CD4-positive, alpha-beta T cell treated with Interferon gamma for 1 hour (primary cell): Measurements from ENCODE around the gene IPO13.
A peak's percentile ranks its signal among the peaks of the same experiment; 100 is the strongest.

ENCODE experiments used
- DNase-seq: peaks from one replicate; pipeline ENCODE4 v3.0.0-alpha.2; 2020

Gene IPO13

GRCh38 chr1:43975249-43975961 is 28.7 kb downstream of the IPO13 start:
- peak; percentile 59 for DNase-seq

- DNase-seq: no peak
Measured at GRCh38 chr1:43976045-43976444, 29.3 kb downstream of the IPO13 start.

GRCh38 chr1:43976890-43977289 is 30.1 kb downstream of the IPO13 start:
- DNase-seq: no peak

- no peak for DNase-seq
Measured at GRCh38 chr1:43977376-43978263, 30.9 kb downstream of the IPO13 start.

GRCh38 chr1:43978264-43978550 is 31.5 kb downstream of the IPO13 start:
- DNase-seq: no peak

GRCh38 chr1:43978551-43979260 is 32.0 kb downstream of the IPO13 start, which contains the start of gene B4GALT2:
Gene B4GALT2 (plus strand): TSS chr1:43979210. CDS start chr1:43981161, 1,951 bp downstream.
- DNase-seq: peak; percentile 22

- no peak for DNase-seq
Measured at GRCh38 chr1:43979261-43979527, 32.4 kb downstream of the IPO13 start.

GRCh38 chr1:43979528-43980254 is 32.9 kb downstream of the IPO13 start:
- DNase-seq: no peak

GRCh38 chr1:43980255-43981134 is 33.7 kb downstream of the IPO13 start:
- DNase-seq: no peak

- no peak for DNase-seq
Measured at GRCh38 chr1:43981135-43981491, 34.4 kb downstream of the IPO13 start.

- no peak for DNase-seq
Measured at GRCh38 chr1:43981636-43982035, 34.9 kb downstream of the IPO13 start.

GRCh38 chr1:43982241-43982640 is 35.5 kb downstream of the IPO13 start:
- no peak for DNase-seq

- DNase-seq: peak; percentile 25
Measured at GRCh38 chr1:43982808-43983207, 36.1 kb downstream of the IPO13 start.

GRCh38 chr1:43983253-43983899 is 36.6 kb downstream of the IPO13 start:
- no peak for DNase-seq

- no peak for DNase-seq
Measured at GRCh38 chr1:43984855-43985254, 38.1 kb downstream of the IPO13 start.

GRCh38 chr1:43985984-43986595 is 39.3 kb downstream of the IPO13 start:
- no peak for DNase-seq

- no peak for DNase-seq
Measured at GRCh38 chr1:43986712-43987111, 40.0 kb downstream of the IPO13 start.

GRCh38 chr1:43987159-43987902 is 40.6 kb downstream of the IPO13 start:
- DNase-seq: no peak

GRCh38 chr1:43990271-43991199 is 43.8 kb downstream of the IPO13 start:
- DNase-seq: no peak

GRCh38 chr1:43991200-43991475 is 44.4 kb downstream of the IPO13 start:
- DNase-seq: no peak
